ENCODE measurements around the gene ZSCAN22.
A peak's percentile ranks its signal among the peaks of the same experiment; 100 is the strongest.
"Not testable (repeated sequence)": the region's sequence is repeated elsewhere in the genome, so short reads cannot be mapped to it uniquely, and the experiment has no call there.

ZSCAN22 gene

GRCh38 chr19:58352760-58353671 is 26.2 kb downstream of the ZSCAN22 start, which contains the start of gene A1BG:
A1BG (minus strand) TSS chr19:58353492; CDS start chr19:58353437, 55 bp downstream.
- no peak for DNase-seq

- DNase-seq: no peak
These were observed 27.1 kb downstream of the ZSCAN22 start for GRCh38 chr19:58353717-58354477.

GRCh38 chr19:58354478-58355030 is 27.8 kb downstream of the ZSCAN22 start:
- no peak for DNase-seq

GRCh38 chr19:58355215-58355796 is 28.5 kb downstream of the ZSCAN22 start:
- no peak for DNase-seq

GRCh38 chr19:58355908-58356765 is 29.3 kb downstream of the ZSCAN22 start:
- DNase-seq: no peak

- DNase-seq: no peak
These were observed 30.1 kb downstream of the ZSCAN22 start for GRCh38 chr19:58356766-58357480.

- no peak for DNase-seq
These were observed 30.8 kb downstream of the ZSCAN22 start for GRCh38 chr19:58357481-58358145.

GRCh38 chr19:58361900-58362271 is 35.1 kb downstream of the ZSCAN22 start:
- peak; percentile 30 for DNase-seq

- peak; percentile 86 for DNase-seq
These were observed 35.6 kb downstream of the ZSCAN22 start, which contains the start of gene ZNF497 for GRCh38 chr19:58362272-58362994. ZNF497 (minus strand) TSS chr19:58362751; CDS start chr19:58357635, 5,116 bp downstream.

- no peak for DNase-seq
These were observed 37.4 kb downstream of the ZSCAN22 start for GRCh38 chr19:58364146-58364545.

- DNase-seq: no peak
These were observed 40.0 kb downstream of the ZSCAN22 start for GRCh38 chr19:58366585-58367430.

GRCh38 chr19:58367698-58368454 is 41.1 kb downstream of the ZSCAN22 start:
- no peak for DNase-seq

GRCh38 chr19:58368561-58369360 is 42.0 kb downstream of the ZSCAN22 start:
- DNase-seq: no peak

GRCh38 chr19:58372311-58373133 is 45.7 kb downstream of the ZSCAN22 start:
- DNase-seq: no peak

- DNase-seq: no peak
These were observed 47.4 kb downstream of the ZSCAN22 start for GRCh38 chr19:58374200-58374599.

GRCh38 chr19:58376724-58377123 is 49.9 kb downstream of the ZSCAN22 start:
- DNase-seq: not testable (repeated sequence)

Measured in NCI-H1105 treated with DMSO at 0.1 percent for 48 hours (cell line).